Hepatocyte (in vitro differentiated cells): ENCODE data around the gene SCNN1G. TPM values are rescaled to one million over a fixed set of nuclear protein-coding genes. Genes with fewer than 3 reads are reported as not detected.

Source experiments
- DNase-seq: peaks from one replicate; pipeline ENCODE4 v3.0.0-alpha.2; 2016; ENCODE audit warnings: low spot score
- H2AFZ ChIP-seq: fragments of 200-600 bp; sonication (generic); 2 replicates; pipeline ENCODE4 v1.6.0; 2016; ENCODE audit warnings: antibody characterized with exemption, mild to moderate bottlenecking
- H3K27ac ChIP-seq: fragments of 200-600 bp; sonication (generic); 2 replicates; pipeline ENCODE4 v1.5.1; 2016; ENCODE audit warnings: mild to moderate bottlenecking
- H3K27me3 ChIP-seq: fragments of 200-600 bp; sonication (generic); 2 replicates; pipeline ENCODE4 v1.6.1; 2016
- H3K36me3 ChIP-seq: fragments of 200-600 bp; sonication (generic); replicated peaks from 2 replicates; pipeline ENCODE4 v1.5.1; 2016; ENCODE audit warnings: low read depth; ENCODE audit not compliant: insufficient read depth
- H3K4me1 ChIP-seq: fragments of 200-600 bp; sonication (generic); 2 replicates; pipeline ENCODE4 v1.5.1; 2016; ENCODE audit warnings: mild to moderate bottlenecking, moderate library complexity; ENCODE audit not compliant: insufficient read depth
- H3K4me2 ChIP-seq: fragments of 200-600 bp; sonication (generic); 2 replicates; pipeline ENCODE4 v1.6.0; 2016
- H3K4me3 ChIP-seq: fragments of 200-600 bp; sonication (generic); 2 replicates; pipeline ENCODE4 v1.5.1; 2016; ENCODE audit warnings: mild to moderate bottlenecking
- H3K79me2 ChIP-seq: fragments of 200-600 bp; sonication (generic); 2 replicates; pipeline ENCODE4 v1.6.0; 2017; ENCODE audit warnings: mild to moderate bottlenecking
- H3K9me2 ChIP-seq: fragments of 200-600 bp; sonication (generic); replicated peaks from 2 replicates; pipeline ENCODE4 v1.6.0; 2017; ENCODE audit warnings: mild to moderate bottlenecking; ENCODE audit not compliant: insufficient read depth
- H3K9me3 ChIP-seq: fragments of 200-600 bp; sonication (generic); 2 replicates; pipeline ENCODE4 v1.5.1; 2016; ENCODE audit warnings: low read depth, mild to moderate bottlenecking
- H4K20me1 ChIP-seq: fragments of 200-600 bp; sonication (generic); 2 replicates; pipeline ENCODE4 v1.6.0; 2016; ENCODE audit warnings: mild to moderate bottlenecking; ENCODE audit not compliant: insufficient read depth, poor library complexity, severe bottlenecking
- CTCF ChIP-seq: fragments of 200-600 bp; sonication (generic); IDR thresholded peaks from 2 replicates; pipeline ENCODE4 v1.5.1; 2016; ENCODE audit warnings: antibody characterized with exemption, mild to moderate bottlenecking; ENCODE audit not compliant: poor library complexity
- EZH2 ChIP-seq: fragments of 200-600 bp; sonication (generic); IDR thresholded peaks from 2 replicates; pipeline ENCODE4 v1.6.1; 2016; ENCODE audit warnings: antibody characterized with exemption, mild to moderate bottlenecking, borderline replicate concordance
- EZH2phosphoT487 ChIP-seq: fragments of 200-600 bp; sonication (generic); IDR thresholded peaks from one replicate; pipeline ENCODE4 v1.6.1; 2018; ENCODE audit warnings: antibody characterized with exemption, mild to moderate bottlenecking, low read depth, moderate library complexity; ENCODE audit not compliant: unreplicated experiment, severe bottlenecking
- WGBS: methylation state at CpG from one replicate; pipeline ENCODE4 v1.1.6; 2016; ENCODE audit warnings: low lambda C conversion rate; ENCODE audit errors: missing lambda C conversion rate; 5-methylcytosine and 5-hydroxymethylcytosine counted together
- polyA plus RNA-seq: library from polyadenylated mRNA; unstranded; fragments of >200 nt; fragmentation: Nextera tagmentation; extraction: Ambion mirVana; gene quantifications from 2 replicates; pipeline ENCODE4 v1.2.1, GENCODE V29; 2016
- total RNA-seq: library from RNA; depleted of rRNA; stranded (reverse); fragments of >200 nt; gene quantifications from 2 replicates; pipeline ENCODE4 v1.2.3, GENCODE V29; 2014

SCNN1G gene
- total and polyA plus RNA-seq, 2 experiments from 2014 or later, result 0.23 to 0.69 TPM

DNA sequence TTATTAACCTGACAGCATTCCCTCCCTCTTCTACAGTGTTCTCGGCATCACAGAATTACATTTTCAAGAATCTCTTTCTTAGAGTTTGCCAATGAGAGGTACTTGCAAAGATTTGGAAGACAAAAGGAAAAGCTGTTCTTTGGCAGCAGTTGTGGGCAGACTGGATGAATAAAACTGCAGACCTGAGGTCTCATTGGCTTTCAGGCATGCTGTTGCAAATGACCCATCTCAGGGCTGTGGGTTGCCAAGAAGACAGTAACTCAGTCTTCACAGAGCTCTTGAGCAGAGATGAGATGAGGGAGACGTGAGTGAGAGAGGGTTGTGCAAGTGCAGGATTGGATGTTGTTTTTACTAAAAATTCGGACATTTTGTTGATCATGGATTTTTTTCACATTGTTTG, 22.0 kb upstream of the SCNN1G start:
- no peak for DNase-seq
- WGBS, result 70% methylated on average over 3 of the region's 3 CpGs
- Histone ChIP-seq H3K27me3 (no peaks in the 10 kb centered on the region), H3K9me2 (no peaks in the 10 kb centered on the region), H3K36me3 (no peaks in the 10 kb centered on the region), H2AFZ (no peak overlapping the region), H3K4me1 (no peaks in the 10 kb centered on the region), H3K4me2 (no peak overlapping the region), H3K4me3 (no peak overlapping the region), H3K27ac (no peak overlapping the region), H3K79me2 (no peaks in the 10 kb centered on the region), H4K20me1 (no peaks in the 10 kb centered on the region), H3K9me3 (no peaks in the 10 kb centered on the region)
- TF ChIP-seq EZH2phosphoT487, result no peak
- TF ChIP-seq CTCF, result no peak
- TF ChIP-seq EZH2, result no peak

- TF ChIP-seq CTCF (no peak), EZH2 (no peak), EZH2phosphoT487 (no peak)
- H3K4me2 ChIP-seq, result no peak overlapping the region
- H3K9me2 ChIP-seq, result no peaks in the 10 kb centered on the region
- no peak overlapping the region for H3K27ac ChIP-seq
- no peaks in the 10 kb centered on the region for H4K20me1 ChIP-seq
- H3K9me3 ChIP-seq, result no peaks in the 10 kb centered on the region
- H3K4me1 ChIP-seq, result no peaks in the 10 kb centered on the region
- H3K79me2 ChIP-seq, result no peaks in the 10 kb centered on the region
- no peak overlapping the region for H2AFZ ChIP-seq
- H3K4me3 ChIP-seq, result no peak overlapping the region
- H3K27me3 ChIP-seq, result peaks cover 4% of the 10 kb centered on the region
- H3K36me3 ChIP-seq, result no peaks in the 10 kb centered on the region
- no peak for DNase-seq
- WGBS, result 97% methylated on average over 2 of the region's 2 CpGs
Observed at GRCh38 chr16:23163921-23164320, 18.6 kb upstream of the SCNN1G start.

DNA sequence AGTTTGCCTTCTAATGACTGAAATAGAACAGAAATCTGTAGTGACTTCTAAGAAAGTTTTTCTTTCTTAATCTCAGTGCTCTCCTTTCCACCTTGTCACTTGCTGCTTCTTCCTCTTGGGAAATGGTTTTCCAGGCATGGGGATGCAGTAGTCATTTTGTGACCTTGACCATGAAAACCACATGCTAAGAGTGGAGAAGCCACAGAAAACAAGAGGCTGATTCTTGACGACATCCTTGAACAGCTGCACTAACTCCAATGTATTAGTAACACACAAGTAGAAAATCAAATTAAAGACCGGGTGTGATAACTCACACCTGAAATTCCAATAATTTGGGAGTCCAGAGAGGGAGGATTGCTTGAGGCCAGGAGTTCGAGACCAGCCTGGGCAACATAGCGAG, 17.8 kb upstream of the SCNN1G start:
- Histone ChIP-seq H3K36me3 (no peaks in the 10 kb centered on the region), H3K4me3 (no peak overlapping the region), H3K27me3 (peaks cover 10% of the 10 kb centered on the region), H2AFZ (no peak overlapping the region), H3K27ac (no peak overlapping the region), H3K4me2 (no peak overlapping the region), H3K9me3 (no peaks in the 10 kb centered on the region), H4K20me1 (no peaks in the 10 kb centered on the region), H3K4me1 (no peaks in the 10 kb centered on the region), H3K79me2 (no peaks in the 10 kb centered on the region), H3K9me2 (no peaks in the 10 kb centered on the region)
- no peak for DNase-seq
- no peak for TF ChIP-seq EZH2
- no peak for TF ChIP-seq CTCF
- TF ChIP-seq EZH2phosphoT487, result no peak
- 88% methylated on average over 4 of the region's 4 CpGs for WGBS

- Histone ChIP-seq H3K79me2 (no peaks in the 10 kb centered on the region), H3K4me2 (no peak overlapping the region), H3K4me1 (no peaks in the 10 kb centered on the region), H3K36me3 (no peaks in the 10 kb centered on the region), H3K27ac (no peak overlapping the region), H3K4me3 (no peak overlapping the region), H3K9me3 (no peaks in the 10 kb centered on the region), H3K27me3 (peaks cover 20% of the 10 kb centered on the region), H3K9me2 (no peaks in the 10 kb centered on the region), H2AFZ (no peak overlapping the region), H4K20me1 (no peaks in the 10 kb centered on the region)
- TF ChIP-seq EZH2phosphoT487, result no peak
- TF ChIP-seq CTCF, result no peak
- TF ChIP-seq EZH2, result no peak
- DNase-seq, result no peak
- WGBS, result 61% methylated on average over 6 of the region's 7 CpGs
Observed at GRCh38 chr16:23172583-23172982, 10.0 kb upstream of the SCNN1G start.
